Measurements from ENCODE around the gene HAUS6.

The HAUS6 gene

GRCh38 chr9:19145881-19146280, 43.2 kb upstream of the HAUS6 start:
- TF ChIP-seq CTCF (IDR thresholded peaks at IDR 0.05; ENCODE audit: control extremely low read depth, extremely low read depth, low read depth, missing control alignments): no peak
- CTCF ChIA-PET: interaction anchor here (1.5 to 1.8 kb wide), 2 partner anchors 10 to 17 kb away, joined by 4 to 5 read pairs; no protein-coding TSS in a partner anchor
- POLR2A ChIA-PET: no interaction called here
- DNase-seq (ENCODE audit: extremely low spot score): no peak

- POLR2A ChIA-PET: no interaction called here
- TF ChIP-seq CTCF (IDR thresholded peaks at IDR 0.05; ENCODE audit: control extremely low read depth, extremely low read depth, low read depth, missing control alignments): no peak
- CTCF ChIA-PET: interaction anchor here (2.1 kb wide), 1 partner anchor 15 kb away, joined by 7 read pairs; no protein-coding TSS in a partner anchor
- no peak for DNase-seq (ENCODE audit: extremely low spot score)
Observed at GRCh38 chr9:19140259-19140658, 37.6 kb upstream of the HAUS6 start.

- no peak for DNase-seq (ENCODE audit: extremely low spot score)
- TF ChIP-seq CTCF (IDR thresholded peaks at IDR 0.05; ENCODE audit: control extremely low read depth, extremely low read depth, low read depth, missing control alignments): no peak
- CTCF ChIA-PET: interaction anchor here (5.6 kb wide), 1 partner anchor 37 kb away, joined by 27 read pairs; no protein-coding TSS in a partner anchor
- POLR2A ChIA-PET: no interaction called here
Observed at GRCh38 chr9:19138084-19138483, 35.4 kb upstream of the HAUS6 start.

GRCh38 chr9:19137282-19137681, 34.6 kb upstream of the HAUS6 start:
- no peak for DNase-seq (ENCODE audit: extremely low spot score)
- CTCF ChIA-PET: interaction anchor here (5.6 kb wide), 1 partner anchor 38 kb away, joined by 27 read pairs; no protein-coding TSS in a partner anchor
- POLR2A ChIA-PET: no interaction called here
- TF ChIP-seq CTCF (IDR thresholded peaks at IDR 0.05; ENCODE audit: control extremely low read depth, extremely low read depth, low read depth, missing control alignments): no peak

GRCh38 chr9:19136129-19136528, 33.4 kb upstream of the HAUS6 start:
- TF ChIP-seq CTCF (IDR thresholded peaks at IDR 0.05; ENCODE audit: control extremely low read depth, extremely low read depth, low read depth, missing control alignments): no peak
- DNase-seq (ENCODE audit: extremely low spot score): no peak
- POLR2A ChIA-PET: no interaction called here
- CTCF ChIA-PET: interaction anchor here (1.1 to 5.6 kb wide), 6 partner anchors 10 to 106 kb away, joined by 3 to 27 read pairs (median 4); no protein-coding TSS in a partner anchor

- POLR2A ChIA-PET: no interaction called here
- no peak for DNase-seq (ENCODE audit: extremely low spot score)
- no peak for TF ChIP-seq CTCF (IDR thresholded peaks at IDR 0.05; ENCODE audit: control extremely low read depth, extremely low read depth, low read depth, missing control alignments)
- CTCF ChIA-PET: interaction anchor here (0.9 to 5.6 kb wide), 8 partner anchors 15 to 331 kb away, joined by 3 to 27 read pairs (median 4); partner anchors contain the start of gene RRAGA
Observed at GRCh38 chr9:19133549-19134345, 31.0 kb upstream of the HAUS6 start.

Data from GM10248 (cell line).